ENCODE results near the gene BORCS6. TPM values are rescaled to one million over a fixed set of nuclear protein-coding genes. Genes with fewer than 3 reads are reported as not detected.
A peak's percentile ranks its signal among the peaks of the same experiment; 100 is the strongest.

BORCS6 gene
- total and polyA plus RNA-seq, 2 of the 13 experiments (the other 11 are each of a cell fraction or from before 2014, with no cell fraction given), result 2.0 to 5.1 TPM

GRCh38 chr17:8138672-8139371 lies 51.2 kb downstream of the BORCS6 start (continued):
- TF ChIP-seq MAF1 (CRISPR knock-in tag; IDR thresholded peaks at IDR 0.05; ENCODE audit: borderline replicate concordance), result peak; percentile 99
- TF ChIP-seq MAX (IDR thresholded peaks at IDR 0.05), result peak; percentile 87
- no peak for TF ChIP-seq HOXA9 (CRISPR knock-in tag; IDR thresholded peaks at IDR 0.05; ENCODE audit: borderline replicate concordance)
- no peak for TF ChIP-seq AGO1 (IDR thresholded peaks at IDR 0.05; ENCODE audit: low read depth, low read length, poor library complexity, severe bottlenecking)
- no peak for TF ChIP-seq NKX3-1 (CRISPR knock-in tag; IDR thresholded peaks at IDR 0.05)
- TF ChIP-seq ZC3H13 (CRISPR knock-in tag; IDR thresholded peaks at IDR 0.05), result no peak
- peak; percentile 75 for TF ChIP-seq KAT8 (CRISPR knock-in tag; IDR thresholded peaks at IDR 0.05)
- TF ChIP-seq ZNF691 (CRISPR knock-in tag; IDR thresholded peaks at IDR 0.05; ENCODE audit: borderline replicate concordance, low read depth), result peak; percentile 84; the same call in 1 of the 2 replicates
- no peak for TF ChIP-seq GPN1 (CRISPR knock-in tag; IDR thresholded peaks at IDR 0.05; ENCODE audit: borderline replicate concordance)
- TF ChIP-seq MLXIP (CRISPR knock-in tag; IDR thresholded peaks at IDR 0.05; ENCODE audit: borderline replicate concordance), result no peak
- TF ChIP-seq ZNF282 (IDR thresholded peaks at IDR 0.05; ENCODE audit: partially characterized antibody), result no peak
- TF ChIP-seq EEA1 (CRISPR knock-in tag; IDR thresholded peaks at IDR 0.05; ENCODE audit: borderline replicate concordance), result no peak
- no peak; the same call in none of the 2 replicates for TF ChIP-seq HNF1B (CRISPR knock-in tag; IDR thresholded peaks at IDR 0.05)
- TF ChIP-seq ARID2 (CRISPR knock-in tag; IDR thresholded peaks at IDR 0.05; ENCODE audit: borderline replicate concordance), result 0 out of 2 replicates have a peak, but pooled peaks have one; percentile 59
- TF ChIP-seq ZNF317 (CRISPR knock-in tag; IDR thresholded peaks at IDR 0.05), result 0 out of 2 replicates have a peak, but pooled peaks have one; percentile 41
- TF ChIP-seq ZNF430 (CRISPR knock-in tag; IDR thresholded peaks at IDR 0.05), result peak; percentile 92
- peak; percentile 79 for TF ChIP-seq UBTF (CRISPR knock-in tag; IDR thresholded peaks at IDR 0.05)
- TF ChIP-seq ATM (IDR thresholded peaks at IDR 0.05; ENCODE audit: borderline replicate concordance), result no peak
- peak; percentile 41; the same call in 1 of the 2 replicates for TF ChIP-seq THRA (CRISPR knock-in tag; IDR thresholded peaks at IDR 0.05; ENCODE audit: borderline replicate concordance)

Data from HepG2 (cell line).